ENCODE results near the gene ZNF281. TPM values are rescaled to one million over a fixed set of nuclear protein-coding genes. Genes with fewer than 3 reads are reported as not detected.

Gene ZNF281
- total and polyA plus RNA-seq, 8 donors: 1.7 to 24.5 (median 10.4) TPM

DNA sequence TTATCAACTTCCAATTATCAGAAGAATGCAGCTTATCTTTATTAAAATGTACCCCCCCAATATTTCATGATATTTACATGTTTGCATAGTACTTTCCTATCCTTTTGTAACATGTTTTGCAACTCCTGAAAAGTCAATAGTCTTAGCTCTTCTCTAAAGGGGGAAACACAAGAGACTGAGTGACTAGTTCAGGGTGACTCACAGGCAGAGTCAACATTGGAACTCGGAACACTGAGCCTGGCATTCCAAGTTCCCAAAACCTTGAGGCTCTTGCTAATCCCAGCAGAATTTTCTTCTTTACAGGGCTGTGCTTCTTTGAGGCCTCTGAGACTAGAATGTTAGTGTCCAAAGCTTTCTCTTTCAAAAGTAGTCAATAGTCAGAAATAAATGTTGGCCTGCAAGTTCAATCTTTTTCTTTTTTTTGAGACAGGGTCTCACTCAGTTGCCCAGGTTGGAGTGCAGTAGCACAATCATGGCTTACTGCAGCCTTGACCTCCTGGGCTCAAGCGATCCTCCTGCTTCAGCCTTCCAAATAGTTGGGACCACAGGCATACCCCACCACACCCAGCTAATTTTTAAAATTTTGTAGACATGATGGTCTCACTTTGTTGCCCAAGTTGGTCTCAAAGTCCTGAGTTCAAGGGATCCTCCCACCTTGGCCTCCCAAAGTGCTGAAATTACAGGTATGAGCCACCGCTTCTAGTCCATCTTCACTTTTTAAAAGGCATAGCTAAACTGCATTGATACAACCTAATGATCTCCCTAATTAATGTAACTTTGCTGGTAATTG lies 37.5 kb downstream of the ZNF281 start:
- TF ChIP-seq POLR2AphosphoS5 (IDR thresholded peaks at IDR 0.05): peak in 1 of 3 donors; percentile 38
- TF ChIP-seq, protein P1, sequence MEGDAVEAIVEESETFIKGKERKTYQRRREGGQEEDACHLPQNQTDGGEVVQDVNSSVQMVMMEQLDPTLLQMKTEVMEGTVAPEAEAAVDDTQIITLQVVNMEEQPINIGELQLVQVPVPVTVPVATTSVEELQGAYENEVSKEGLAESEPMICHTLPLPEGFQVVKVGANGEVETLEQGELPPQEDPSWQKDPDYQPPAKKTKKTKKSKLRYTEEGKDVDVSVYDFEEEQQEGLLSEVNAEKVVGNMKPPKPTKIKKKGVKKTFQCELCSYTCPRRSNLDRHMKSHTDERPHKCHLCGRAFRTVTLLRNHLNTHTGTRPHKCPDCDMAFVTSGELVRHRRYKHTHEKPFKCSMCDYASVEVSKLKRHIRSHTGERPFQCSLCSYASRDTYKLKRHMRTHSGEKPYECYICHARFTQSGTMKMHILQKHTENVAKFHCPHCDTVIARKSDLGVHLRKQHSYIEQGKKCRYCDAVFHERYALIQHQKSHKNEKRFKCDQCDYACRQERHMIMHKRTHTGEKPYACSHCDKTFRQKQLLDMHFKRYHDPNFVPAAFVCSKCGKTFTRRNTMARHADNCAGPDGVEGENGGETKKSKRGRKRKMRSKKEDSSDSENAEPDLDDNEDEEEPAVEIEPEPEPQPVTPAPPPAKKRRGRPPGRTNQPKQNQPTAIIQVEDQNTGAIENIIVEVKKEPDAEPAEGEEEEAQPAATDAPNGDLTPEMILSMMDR (IDR thresholded peaks at IDR 0.05): no peak
- H3K4me3 ChIP-seq: no peak overlapping the region
- no peak overlapping the region for H3K27ac ChIP-seq
- no peaks in the 10 kb centered on the region for H3K36me3 ChIP-seq
- peak in 1 of 2 donors; percentile 32 for DNase-seq
- H3K27me3 ChIP-seq: no peaks in the 10 kb centered on the region
- WGBS, 5 donors: 72 to 81% (median 75%) methylated on average over 3 of the region's 3 CpGs
- intact Hi-C loops (cut with DNase I; ENCODE audit: low total_unique reads): no loop called here
- H3K9me3 ChIP-seq: no peaks in the 10 kb centered on the region
- peaks cover 4 to 24% (median 10%) of the 10 kb centered on the region in 4 donors for H3K4me1 ChIP-seq

GRCh38 chr1:200369706-200370105 lies 40.1 kb downstream of the ZNF281 start:
- Histone ChIP-seq H3K4me3 (no peak overlapping the region), H3K27me3 (no peaks in the 10 kb centered on the region), H3K9me3 (no peaks in the 10 kb centered on the region), H3K36me3 (no peaks in the 10 kb centered on the region), H3K27ac (no peak overlapping the region), H3K4me1 (peaks cover 4 to 24% (median 10%) of the 10 kb centered on the region in 4 donors)
- no peak for DNase-seq
- TF ChIP-seq POLR2A (IDR thresholded peaks at IDR 0.05) (no peak), POLR2AphosphoS5 (IDR thresholded peaks at IDR 0.05) (no peak), EP300 (IDR thresholded peaks at IDR 0.05) (no peak)
- TF ChIP-seq, protein P1 (IDR thresholded peaks at IDR 0.05): no peak
- intact Hi-C loops (cut with DNase I; ENCODE audit: low total_unique reads): no loop called here
- 32 to 49% (median 44%) methylated on average over 2 of the region's 2 CpGs for WGBS, 5 donors

- DNase-seq: no peak
- intact Hi-C loops (cut with DNase I; ENCODE audit: low total_unique reads): no loop called here
- 80 to 92% (median 88%) methylated on average over 4 of the region's 4 CpGs for WGBS, 5 donors
- Histone ChIP-seq H3K4me1 (peaks cover 4 to 27% (median 9%) of the 10 kb centered on the region in 4 donors), H3K36me3 (no peaks in the 10 kb centered on the region), H3K9me3 (no peaks in the 10 kb centered on the region), H3K27me3 (no peaks in the 10 kb centered on the region), H3K4me3 (no peak overlapping the region), H3K27ac (no peak overlapping the region)
- no peak for TF ChIP-seq EP300 (IDR thresholded peaks at IDR 0.05)
- no peak for TF ChIP-seq POLR2AphosphoS5 (IDR thresholded peaks at IDR 0.05)
- TF ChIP-seq, protein P1 (IDR thresholded peaks at IDR 0.05): no peak
- TF ChIP-seq POLR2A (IDR thresholded peaks at IDR 0.05): no peak
These were observed 40.7 kb downstream of the ZNF281 start for GRCh38 chr1:200369131-200369530.

DNA sequence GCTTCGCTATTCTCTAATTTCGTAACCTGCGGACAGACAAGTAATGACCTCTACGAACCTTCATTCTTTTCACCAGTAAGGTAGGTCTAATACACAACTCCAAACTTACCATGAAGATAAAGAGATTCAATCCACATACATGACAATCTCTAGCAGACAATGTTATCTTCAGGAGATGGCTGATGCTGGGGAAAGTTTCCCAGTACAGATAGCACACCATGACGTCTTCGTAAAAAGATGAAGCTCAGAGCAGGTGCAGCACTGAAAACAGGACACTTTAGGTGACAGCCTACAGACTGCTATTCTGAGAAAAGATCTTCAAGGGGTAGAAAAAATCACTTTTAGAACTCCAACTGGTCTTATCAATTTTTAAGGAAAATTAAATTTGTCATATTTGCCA lies 41.3 kb downstream of the ZNF281 start:
- no peak overlapping the region for H3K4me3 ChIP-seq
- 88 to 96% (median 92%) methylated on average over 6 of the region's 6 CpGs for WGBS, 5 donors
- intact Hi-C loops (cut with DNase I; ENCODE audit: low total_unique reads): no loop called here
- no peaks in the 10 kb centered on the region for H3K9me3 ChIP-seq
- H3K36me3 ChIP-seq: no peaks in the 10 kb centered on the region
- no peak overlapping the region for H3K27ac ChIP-seq
- peaks cover 4 to 24% (median 6%) of the 10 kb centered on the region in 4 donors for H3K4me1 ChIP-seq
- no peaks in the 10 kb centered on the region for H3K27me3 ChIP-seq
- DNase-seq: no peak
- TF ChIP-seq POLR2A (IDR thresholded peaks at IDR 0.05): no peak
- no peak for TF ChIP-seq EP300 (IDR thresholded peaks at IDR 0.05)
- TF ChIP-seq, protein P1 (IDR thresholded peaks at IDR 0.05): no peak
- TF ChIP-seq POLR2AphosphoS5 (IDR thresholded peaks at IDR 0.05): no peak
